Peyer's patch (tissue), 4 donors: Measurements from ENCODE around the gene SPRING1.

Experiments used
- POLR2A ChIP-seq, 2 donors: fragments of 450-650 bp; IDR thresholded peaks; one replicate each; pipeline ENCODE4 v1.5.1; 2017; ENCODE audit warnings: antibody characterized with exemption in 2 of 2, mild to moderate bottlenecking in 2 of 2, moderate library complexity in 2 of 2
- TF ChIP-seq, protein P1 (sequence below), 6 experiments: fragments of 450-650 bp in 4 of 6; fragments of 200-600 bp in 2 of 6; sonication (generic) in 1 of 6; IDR thresholded peaks; one replicate each; pipeline ENCODE4 v1.5.1; 2017 to 2019; ENCODE audit warnings: antibody characterized with exemption in 6 of 6, mild to moderate bottlenecking in 3 of 6, moderate library complexity in 1 of 6

GRCh38 chr12:116750298-116750697 is 12.4 kb upstream of the SPRING1 start:
- TF ChIP-seq, protein P1, sequence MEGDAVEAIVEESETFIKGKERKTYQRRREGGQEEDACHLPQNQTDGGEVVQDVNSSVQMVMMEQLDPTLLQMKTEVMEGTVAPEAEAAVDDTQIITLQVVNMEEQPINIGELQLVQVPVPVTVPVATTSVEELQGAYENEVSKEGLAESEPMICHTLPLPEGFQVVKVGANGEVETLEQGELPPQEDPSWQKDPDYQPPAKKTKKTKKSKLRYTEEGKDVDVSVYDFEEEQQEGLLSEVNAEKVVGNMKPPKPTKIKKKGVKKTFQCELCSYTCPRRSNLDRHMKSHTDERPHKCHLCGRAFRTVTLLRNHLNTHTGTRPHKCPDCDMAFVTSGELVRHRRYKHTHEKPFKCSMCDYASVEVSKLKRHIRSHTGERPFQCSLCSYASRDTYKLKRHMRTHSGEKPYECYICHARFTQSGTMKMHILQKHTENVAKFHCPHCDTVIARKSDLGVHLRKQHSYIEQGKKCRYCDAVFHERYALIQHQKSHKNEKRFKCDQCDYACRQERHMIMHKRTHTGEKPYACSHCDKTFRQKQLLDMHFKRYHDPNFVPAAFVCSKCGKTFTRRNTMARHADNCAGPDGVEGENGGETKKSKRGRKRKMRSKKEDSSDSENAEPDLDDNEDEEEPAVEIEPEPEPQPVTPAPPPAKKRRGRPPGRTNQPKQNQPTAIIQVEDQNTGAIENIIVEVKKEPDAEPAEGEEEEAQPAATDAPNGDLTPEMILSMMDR (IDR thresholded peaks at IDR 0.05): no peak
- TF ChIP-seq POLR2A (IDR thresholded peaks at IDR 0.05): no peak
